Measurements from ENCODE around the gene UBE2N.

Gene UBE2N

DNA sequence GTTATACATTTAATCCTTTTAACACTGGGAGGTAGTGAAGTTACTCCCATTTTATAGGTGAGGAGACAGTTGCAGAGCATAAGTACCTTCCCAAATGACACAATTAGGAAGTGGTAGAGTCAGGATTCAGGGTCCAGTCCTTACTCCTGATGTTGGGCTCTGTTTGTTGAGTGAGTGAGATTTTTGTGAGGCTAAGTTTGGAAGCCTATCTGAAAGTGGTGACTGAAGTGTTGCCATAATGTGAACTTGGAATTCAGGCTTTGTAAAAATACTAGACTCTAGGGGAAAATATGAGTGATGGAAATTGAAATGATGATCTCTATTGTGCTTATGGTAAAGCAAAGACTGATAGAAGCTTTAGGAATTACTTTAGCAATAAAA is 61.8 kb downstream of the UBE2N start:
- no peak for DNase-seq (ENCODE audit: low spot score)

DNA sequence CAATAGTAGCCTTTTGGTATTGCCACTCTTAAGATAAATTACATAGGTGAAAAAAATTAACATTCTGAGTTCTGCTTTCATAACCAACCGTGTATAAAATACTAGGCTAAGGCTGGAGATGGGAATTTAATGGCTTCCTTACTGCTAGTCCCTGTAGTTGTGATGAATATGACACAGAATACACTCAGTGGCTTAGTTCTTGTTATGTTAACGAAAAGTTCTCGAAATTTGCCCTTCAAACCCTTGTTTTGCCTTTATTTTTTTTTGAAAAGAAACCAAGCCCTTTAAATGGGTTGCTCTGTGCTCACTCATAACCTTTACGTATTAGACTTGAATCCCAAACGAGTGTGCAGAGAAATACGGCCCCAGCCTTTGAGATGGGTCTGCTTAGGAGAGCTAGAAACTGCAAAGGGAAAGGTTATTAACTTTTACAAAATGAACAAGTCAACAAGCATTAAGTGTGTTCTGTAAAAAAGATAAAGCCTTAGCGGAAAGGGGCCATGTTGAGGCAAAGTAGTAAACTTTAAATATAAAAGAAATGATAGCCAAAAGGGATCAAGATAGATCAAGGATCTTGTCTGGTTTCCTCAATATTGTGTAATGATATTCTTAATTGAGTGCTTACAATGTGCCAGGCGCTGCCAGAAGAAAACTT is 62.3 kb downstream of the UBE2N start:
- DNase-seq (ENCODE audit: low spot score), result peak; percentile 25

DNA sequence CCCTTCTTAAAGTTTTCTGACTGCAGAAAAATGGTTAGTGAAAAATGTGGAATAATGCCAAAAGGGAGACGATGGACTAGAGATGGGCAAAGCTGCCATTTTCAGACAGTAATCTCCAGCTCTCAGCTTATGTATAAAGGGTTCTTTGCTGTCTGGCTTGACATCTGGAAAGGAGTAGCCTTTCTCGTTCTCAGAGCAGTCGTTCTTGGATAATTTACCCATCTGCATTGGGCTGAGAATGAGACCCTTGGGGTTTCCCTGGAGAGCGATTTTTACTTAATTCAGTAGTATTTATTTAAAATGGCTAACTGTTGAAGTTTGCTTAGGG is 62.8 kb downstream of the UBE2N start:
- no peak for DNase-seq (ENCODE audit: low spot score)

DNA sequence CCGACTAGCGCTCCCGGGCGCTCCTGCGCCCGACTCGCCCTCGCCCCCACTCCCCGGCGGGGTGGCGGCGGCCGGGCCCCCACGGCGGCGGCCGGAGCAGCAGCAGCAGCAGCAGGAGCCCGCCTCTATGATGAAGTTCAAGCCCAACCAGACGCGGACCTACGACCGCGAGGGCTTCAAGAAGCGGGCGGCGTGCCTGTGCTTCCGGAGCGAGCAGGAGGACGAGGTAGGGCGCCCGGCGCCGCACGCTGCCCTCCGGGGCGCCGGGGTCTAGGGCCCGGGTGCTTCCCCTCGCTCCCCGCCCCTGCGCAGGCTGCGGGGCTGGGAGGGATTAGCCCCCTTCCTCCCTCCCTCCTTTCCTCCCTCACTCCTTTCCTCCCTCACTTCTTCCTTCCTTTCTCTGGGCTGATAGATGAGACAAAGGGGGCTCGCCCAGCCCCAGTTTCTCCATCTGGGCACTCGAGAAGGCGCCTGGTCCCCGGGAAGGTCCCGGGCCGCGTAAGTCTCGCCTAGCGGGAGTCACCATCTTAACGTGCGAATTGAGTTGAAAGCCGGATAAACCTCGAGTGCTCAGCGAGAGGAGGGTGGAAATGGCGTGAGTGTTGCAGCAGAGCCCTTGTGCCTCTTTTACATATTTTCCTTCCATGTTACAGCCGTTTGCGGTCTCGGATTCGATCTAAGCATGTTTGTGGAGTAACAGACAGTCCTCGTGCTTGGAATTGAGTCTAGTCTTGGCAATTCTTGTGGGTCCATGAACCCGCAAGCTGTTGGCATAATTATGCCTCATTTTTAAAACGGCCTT is 63.4 kb downstream of the UBE2N start:
- DNase-seq (ENCODE audit: low spot score), result peak; percentile 57

DNA sequence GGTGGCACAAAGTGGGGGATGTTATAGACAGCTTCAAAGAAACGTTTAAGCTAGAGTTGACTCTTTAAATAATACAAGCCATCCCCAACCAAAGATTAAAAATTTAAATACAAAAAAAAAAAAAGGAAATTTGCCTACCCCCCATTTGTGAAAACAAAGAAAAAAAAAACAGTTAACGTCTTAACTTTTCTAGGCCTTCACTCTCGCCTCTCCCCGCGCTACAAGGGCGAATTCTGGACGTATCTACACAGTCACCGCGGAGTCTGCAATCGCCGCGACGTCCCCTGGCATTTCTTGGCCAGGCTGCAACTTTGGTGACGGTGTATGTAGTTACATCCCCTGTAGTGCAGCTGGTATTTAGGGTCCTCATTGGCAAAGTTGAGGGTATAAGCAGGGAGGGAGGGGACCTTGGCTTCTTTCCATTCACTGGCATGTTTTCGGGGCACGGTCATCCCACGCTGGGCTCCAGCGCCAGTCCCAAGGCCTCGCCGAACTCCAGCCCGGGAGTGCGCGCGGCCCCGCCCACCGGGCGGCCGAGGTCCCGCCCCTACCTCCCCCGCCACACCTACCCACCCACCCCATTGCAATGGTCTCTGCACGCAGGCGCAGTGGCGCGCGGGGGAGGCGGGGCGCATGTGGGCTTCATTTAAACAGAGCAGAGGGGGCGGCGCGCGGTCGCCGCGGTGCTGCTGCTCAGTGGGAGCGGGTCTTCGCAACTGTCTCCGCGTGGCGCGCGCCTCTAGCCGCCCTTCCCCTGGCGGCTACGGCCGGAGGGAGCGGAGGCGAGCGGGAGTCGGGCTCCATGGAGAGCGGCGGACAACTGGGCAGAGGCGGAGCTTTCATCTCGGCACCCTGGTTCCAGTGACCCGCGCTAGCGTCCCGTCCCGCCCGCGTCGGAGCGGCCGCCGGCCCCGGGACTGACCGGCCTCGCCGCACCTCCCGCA is 64.2 kb downstream of the UBE2N start, which contains the start of gene NUDT4:
NUDT4 (plus strand) TSS at position 674 of the 944 bp plus-strand sequence. CDS start 398 bp downstream, outside the sequence.
- peak; percentile 91 for DNase-seq (ENCODE audit: low spot score)

DNA sequence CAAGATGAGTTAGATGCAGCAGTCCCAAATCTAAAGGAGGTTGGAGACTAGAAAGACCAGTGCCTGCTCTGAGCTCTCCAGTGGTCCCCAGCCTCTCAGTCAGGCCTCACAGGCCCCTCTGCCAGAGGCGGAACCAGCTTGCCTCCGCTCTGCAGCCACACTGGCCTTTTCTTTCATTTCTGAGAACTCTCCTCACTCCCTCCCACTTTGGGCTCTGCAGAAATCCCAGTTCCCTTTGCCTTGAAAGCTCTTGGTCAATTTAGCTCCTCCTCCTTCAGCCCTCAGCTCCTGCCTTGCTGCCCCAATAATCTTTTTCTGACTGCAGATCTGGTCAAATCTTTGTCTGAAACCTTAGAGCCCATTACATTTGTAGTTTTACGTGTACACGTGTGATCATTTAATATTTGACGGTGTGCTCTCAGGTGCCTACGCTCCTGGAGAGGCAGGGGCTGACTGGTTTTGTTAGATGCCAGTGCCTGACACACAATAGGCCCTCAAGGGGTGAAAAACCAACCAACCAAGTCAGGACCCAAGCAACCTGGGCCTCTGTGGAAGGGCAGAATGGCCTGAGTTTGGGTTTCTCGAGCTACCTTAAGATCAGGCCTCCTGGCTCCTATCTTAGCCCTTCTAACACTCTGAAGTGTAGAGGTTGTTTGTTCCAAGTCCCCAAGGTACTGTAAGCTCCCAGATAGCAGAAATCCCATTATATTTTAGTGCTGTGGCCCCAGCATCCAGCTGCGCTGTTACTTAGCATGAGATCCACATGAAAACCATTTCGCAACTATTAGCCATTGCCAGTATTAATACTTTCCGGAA is 65.1 kb downstream of the UBE2N start:
- peak; percentile 68 for DNase-seq (ENCODE audit: low spot score)

DNA sequence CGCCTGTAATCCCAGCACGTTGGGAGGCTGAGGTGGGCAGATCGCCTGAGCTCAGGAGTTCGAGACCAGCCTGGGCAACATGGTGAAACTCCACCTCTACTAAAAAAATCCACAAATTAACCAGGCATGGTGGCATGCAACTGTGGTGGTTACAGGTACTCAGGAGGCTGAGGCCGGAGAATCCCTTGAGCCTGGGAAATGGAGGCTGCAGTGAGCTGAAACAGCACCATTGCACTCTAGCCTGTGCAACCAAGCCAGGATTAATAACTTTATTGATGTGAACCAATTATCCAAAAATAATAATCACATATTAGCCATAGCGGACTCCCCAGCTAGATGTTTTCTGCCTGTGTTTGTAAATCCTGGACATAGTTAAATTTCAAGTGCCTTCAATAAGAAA is 65.8 kb downstream of the UBE2N start:
- no peak for DNase-seq (ENCODE audit: low spot score)

DNA sequence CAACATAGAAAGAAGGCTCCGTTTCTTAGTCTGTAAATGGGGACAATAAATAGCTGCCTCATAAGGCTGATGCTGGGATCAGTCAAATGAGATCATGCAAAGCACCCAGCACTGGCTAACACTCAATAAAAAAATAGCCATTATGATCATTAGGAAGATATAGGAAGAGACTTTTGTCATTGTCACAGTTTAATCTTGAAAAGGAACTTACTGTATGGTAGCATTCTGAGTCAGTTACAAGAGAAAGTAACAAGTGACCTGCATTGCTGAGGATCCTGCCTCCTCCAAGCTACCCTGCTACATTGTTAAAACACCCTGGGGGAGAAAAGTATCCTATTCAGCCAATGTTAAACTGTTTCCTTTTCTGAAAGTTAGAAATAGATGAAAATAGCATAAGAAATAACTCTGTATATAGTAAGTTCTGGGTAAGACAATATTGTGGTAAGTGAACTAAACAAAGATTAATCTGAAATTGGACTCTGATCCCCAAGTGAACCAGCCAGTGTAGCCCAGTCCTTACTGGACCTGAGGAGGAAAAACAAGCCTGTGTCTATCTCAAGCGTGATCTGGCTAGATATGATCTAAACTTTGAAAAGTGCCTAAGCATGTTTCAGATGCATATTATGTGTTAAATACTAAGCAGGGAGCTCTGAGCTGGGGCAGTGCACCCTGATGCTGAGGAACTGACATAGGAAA is 67.6 kb downstream of the UBE2N start:
- DNase-seq (ENCODE audit: low spot score), result no peak

DNA sequence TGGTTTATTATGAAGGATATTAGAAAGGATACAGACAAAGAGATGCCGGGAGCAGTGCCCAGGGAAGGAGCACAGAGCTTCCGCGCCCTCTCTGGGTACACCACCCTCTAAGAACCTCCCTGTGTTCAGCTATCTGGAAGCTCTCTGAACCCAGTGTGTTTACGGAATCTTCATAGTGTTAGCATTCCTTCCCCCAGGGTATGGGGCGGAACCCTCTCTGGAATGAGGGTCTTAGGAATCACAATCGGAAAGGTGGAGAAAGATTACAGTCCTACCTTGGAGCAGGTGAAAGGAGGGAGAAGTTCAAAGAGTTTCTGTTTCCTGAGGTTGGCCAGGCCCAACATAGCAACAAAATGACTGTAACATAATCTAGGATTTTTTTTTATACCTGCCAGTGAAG is 70.8 kb downstream of the UBE2N start:
- DNase-seq (ENCODE audit: low spot score), result no peak

DNA sequence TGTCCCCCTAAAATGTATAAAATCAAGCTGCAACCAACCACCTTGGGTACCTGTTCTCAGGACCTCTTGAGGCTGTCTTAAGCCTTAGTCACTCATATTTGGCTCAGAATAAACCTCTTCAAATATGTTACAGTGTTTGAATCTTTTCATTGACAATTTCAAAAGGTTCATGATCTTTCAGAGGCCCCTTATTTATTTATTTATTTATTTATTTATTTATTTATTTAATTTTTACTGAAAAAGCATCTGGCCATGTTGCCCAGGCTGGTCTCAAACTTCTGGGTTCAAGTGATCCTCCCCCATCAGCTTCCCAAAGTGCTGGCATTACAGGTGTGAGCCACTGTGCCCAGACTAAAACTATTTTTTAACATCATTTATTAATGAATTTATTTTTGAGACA is 72.2 kb downstream of the UBE2N start:
- DNase-seq (ENCODE audit: low spot score), result no peak

DNA sequence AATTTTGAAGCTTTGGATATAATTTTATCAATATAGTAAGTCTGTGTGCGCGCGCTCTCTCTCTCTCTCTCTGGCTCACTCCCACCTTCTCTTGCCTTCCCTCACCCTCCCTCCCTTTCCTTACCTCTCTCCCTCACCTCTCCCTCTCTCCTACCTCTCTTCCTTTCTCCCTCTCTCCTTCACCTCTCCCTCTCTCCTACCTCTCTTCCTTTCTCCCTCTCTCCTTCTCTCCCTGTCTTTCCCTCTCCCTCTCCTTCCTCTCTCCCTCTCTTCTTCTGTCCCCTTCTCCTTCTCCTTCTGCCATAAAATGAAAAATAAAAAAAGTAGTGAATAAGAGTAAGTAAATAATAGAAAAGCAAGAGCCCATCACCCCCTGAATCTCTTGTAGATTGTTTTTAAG is 73.0 kb downstream of the UBE2N start:
- DNase-seq (ENCODE audit: low spot score), result no peak

DNA sequence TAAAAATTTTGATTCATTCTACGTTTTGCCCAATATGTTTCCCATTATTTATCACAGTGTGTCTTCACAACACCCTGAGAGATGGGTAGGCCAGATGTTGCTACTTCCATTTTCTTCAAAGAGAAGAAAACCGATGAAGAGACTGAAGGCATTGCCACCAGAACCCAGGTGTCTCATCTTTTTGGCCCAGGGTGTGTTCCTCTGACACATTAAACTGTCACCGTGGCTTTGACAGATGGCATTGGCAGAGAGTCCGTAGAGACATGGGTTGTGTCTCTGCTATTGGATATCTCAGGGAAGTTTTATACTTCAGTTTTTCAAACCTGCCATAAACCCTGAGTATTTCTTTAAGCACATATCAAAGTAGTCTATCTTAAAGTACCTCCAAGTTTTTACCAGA is 75.3 kb downstream of the UBE2N start:
- no peak for DNase-seq (ENCODE audit: low spot score)

DNA sequence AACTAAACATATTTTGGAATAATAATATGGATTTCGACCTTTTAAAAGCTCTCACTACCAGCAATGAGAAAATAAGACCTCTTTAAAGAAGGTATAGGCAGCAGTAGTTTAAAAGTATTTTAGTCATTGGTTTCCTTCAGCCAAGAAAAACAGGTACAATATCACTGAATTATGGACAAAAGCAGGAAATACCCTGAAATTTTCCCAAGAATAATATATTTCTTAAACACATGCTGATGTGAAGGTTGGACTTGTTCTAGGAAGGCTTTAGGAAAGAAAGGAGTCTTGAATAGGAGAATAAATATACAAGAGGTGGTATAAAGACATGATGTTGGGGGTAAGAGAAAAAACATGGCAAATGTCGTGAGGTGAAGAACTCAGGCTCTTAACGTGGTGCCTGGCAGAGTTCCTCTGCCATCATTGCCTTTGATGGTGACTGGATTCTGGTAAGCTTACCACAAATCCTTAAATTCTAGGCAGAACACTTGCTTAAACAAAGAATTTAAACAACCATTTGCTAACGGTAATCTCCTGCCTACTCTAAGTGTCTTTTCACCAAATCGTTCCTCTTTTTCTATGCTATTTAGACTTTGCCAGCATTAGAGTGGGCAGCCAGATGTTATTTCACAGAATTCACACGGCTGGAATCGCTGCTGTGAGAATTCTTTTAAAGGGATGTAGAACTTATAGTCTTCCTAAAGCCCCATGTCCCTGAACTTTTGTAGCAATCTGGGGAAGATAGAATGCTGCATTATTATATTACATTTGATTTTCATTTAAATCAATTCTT is 75.9 kb downstream of the UBE2N start:
- no peak for DNase-seq (ENCODE audit: low spot score)

DNA sequence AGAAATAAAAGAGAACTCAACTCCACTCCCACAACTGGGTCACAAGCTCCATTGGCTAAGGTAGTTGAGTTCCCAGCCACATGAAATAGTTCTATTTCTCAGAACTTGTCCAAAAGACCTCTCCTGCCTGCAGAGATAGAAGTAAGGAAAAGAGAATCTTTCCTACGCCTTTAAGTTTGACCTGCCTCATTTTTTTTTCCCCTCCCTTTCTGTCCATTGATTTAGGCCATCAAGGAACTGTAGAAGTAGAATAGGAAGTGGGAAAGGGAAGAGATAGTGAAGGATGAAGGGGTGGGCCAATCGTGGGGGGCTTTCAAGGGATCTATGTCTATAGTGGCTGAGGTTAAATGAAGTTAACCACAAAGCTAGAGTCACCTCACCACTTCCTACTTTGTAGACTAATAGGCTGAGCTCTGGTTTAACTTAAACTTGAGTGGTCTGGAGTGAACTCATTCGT is 77.9 kb downstream of the UBE2N start:
- DNase-seq (ENCODE audit: low spot score), result no peak

DNA sequence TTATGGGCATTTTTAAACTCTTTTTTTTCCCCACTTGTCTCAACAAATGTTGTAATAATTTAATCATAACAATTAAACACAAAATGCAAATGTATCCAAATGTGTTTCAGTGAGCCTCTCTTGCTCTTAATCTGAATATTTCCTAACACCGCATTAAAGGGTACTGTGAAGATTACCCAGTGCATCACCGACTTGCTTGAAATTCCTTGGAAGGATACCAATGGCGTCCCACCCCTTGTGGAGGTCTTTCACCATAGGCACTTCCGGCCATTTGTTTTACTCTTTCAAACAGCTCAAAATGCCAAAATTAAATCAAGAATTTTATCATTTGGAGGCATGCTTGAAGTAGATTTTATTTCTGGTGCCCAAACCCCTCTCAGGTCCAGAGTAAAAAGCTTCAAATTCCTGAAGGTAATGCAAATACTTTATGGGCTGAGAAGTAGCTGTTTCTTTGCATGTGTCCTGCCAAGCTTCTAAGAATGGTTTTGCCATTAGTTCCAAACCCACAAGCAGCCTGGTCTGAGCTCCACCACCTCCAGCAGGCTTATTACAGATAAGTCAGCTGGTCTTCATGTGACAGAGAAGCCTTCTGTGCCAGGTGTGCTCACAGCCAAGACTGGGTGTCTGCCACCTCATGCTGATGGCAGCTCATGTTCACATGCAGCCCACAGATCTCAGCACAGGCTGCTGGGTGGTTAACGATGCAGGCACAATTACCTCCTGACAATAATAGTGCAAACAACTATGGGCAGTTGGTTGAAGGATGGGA is 80.4 kb downstream of the UBE2N start:
- DNase-seq (ENCODE audit: low spot score), result no peak

DNA sequence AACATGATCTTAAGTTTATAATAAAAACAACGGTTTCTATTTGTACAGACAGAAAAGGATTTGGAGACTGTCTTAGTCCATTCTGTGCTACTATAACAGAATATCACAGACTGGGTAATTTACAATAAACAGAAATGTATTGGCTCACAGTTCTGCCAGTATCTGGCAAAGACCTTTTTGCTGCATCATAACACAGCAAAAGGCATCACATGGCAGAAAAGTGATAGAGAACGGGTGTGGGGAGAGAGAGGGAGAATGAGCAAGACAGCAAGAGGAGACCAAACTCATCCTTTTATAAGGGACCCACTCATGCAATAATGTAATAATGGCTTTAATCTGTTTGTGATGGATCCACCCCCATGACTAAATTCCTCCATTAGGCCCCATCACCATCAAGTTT is 81.1 kb downstream of the UBE2N start:
- no peak for DNase-seq (ENCODE audit: low spot score)

DNA sequence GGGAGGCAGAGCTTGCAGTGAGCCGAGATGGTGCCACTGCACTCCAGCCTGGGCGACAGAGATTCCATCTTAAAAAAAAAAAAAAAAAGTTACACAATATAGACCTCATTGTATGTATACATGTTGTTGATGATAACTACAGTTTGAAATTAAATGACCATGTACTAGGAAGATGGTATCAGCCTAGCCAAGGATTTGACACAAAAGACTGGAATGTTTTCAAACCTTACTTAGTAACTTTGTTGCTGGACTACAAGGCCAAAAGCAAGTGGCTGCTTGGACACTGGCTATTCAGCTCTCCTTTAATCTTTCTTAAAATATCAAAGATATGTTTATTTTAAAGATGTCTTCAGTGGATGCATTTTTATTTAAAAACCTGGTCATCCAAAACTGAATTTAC is 82.9 kb downstream of the UBE2N start:
- DNase-seq (ENCODE audit: low spot score), result no peak

DNA sequence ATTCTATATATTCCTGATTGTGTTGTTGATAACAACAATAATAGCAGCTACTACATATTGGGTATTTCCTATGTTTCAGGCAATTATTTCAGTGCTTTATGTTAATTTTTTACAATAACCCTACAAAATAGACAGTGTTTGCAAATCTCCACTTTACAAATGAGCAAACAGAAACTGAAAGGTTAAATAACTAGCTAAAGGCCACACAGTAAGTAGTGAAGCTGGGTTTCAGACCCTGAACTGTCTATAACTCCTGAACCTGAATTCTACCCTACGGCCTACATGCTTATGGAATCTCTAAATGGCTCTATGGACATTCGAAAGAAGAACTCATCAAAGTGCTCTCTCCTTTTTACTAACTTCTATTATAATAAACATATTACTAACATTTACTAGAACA is 83.7 kb downstream of the UBE2N start:
- DNase-seq (ENCODE audit: low spot score), result no peak

DNA sequence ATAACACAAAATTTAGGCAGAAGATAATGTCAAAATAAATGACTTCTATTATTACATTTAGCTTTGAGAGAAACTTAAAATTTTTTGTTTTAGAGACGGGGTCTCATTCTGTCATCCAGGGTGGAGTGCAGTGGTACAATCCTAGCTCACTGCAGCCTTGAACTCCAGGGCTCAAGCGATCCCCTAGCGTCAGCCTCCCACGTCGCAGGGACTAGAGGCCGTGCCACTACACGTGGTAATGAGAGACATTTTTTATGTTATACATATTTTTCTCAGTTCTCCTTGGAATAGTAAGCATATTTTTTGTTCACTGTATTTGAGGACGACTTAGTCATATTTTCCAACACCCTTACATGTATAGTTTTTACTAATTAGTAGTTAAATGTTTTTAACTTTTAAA is 85.5 kb downstream of the UBE2N start:
- DNase-seq (ENCODE audit: low spot score), result no peak
